ENCODE measurements around the gene FERMT3.

Gene FERMT3

DNA sequence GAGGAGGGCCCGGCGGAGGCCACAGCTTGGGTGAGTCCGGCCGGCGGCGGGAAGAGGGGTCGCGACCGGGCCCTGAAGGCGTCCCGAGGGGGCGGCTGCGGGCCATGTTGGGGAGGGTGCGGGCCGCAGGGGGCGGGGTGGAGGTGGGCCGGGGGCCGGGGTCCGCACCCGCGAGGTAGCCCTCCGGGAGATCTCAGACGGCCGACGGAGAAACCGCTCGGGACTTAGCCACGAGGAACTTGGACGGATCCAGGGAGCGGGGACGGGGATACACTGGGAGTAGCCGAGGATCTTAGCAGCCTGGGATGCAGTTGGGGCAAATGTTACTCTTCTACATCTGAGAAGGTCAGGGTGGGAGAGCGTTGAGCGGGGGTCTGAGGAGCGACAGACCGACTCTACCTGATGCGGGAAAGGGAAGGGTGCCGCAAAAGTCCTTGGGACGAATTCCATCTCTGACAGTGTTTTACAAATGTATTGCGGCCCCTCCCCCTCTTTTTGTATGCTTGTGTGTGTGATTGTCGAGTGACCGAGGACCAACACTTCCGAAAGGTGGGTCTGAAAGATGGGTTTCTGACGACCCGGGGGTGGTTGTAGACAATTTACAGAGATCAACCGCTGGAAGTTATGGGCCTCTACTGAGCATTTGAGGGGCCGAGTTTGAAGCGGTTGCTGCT lies 19.9 kb upstream of the FERMT3 start:
- peak; percentile 80 for DNase-seq

- DNase-seq, result no peak
Measured at GRCh38 chr11:64192434-64192833, 14.1 kb upstream of the FERMT3 start.

GRCh38 chr11:64196626-64197025 lies 9.9 kb upstream of the FERMT3 start:
- DNase-seq, result no peak

GRCh38 chr11:64198511-64198910 lies 8.0 kb upstream of the FERMT3 start:
- no peak for DNase-seq

- DNase-seq, result no peak
Measured at GRCh38 chr11:64201543-64201942, 5.0 kb upstream of the FERMT3 start.

DNA sequence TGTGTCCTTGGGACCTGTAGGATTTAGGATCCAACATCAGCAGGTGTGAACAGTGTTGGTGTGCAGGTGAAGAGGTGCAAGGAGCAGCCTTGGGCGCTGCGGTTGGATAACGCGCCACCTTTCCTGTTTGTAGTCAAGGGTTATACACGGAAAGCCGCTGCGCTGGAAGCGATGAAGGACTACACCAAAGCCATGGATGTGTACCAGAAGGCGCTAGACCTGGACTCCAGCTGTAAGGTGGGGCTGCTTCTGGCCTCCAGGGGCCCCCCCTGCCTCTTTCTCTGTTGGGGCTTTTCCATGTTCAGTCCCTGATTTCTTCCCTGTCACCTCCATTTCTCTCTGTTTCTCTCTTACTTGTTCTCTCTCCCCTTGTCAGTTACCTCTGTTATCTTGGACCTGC lies 3.5 kb upstream of the FERMT3 start:
- DNase-seq, result no peak

DNA sequence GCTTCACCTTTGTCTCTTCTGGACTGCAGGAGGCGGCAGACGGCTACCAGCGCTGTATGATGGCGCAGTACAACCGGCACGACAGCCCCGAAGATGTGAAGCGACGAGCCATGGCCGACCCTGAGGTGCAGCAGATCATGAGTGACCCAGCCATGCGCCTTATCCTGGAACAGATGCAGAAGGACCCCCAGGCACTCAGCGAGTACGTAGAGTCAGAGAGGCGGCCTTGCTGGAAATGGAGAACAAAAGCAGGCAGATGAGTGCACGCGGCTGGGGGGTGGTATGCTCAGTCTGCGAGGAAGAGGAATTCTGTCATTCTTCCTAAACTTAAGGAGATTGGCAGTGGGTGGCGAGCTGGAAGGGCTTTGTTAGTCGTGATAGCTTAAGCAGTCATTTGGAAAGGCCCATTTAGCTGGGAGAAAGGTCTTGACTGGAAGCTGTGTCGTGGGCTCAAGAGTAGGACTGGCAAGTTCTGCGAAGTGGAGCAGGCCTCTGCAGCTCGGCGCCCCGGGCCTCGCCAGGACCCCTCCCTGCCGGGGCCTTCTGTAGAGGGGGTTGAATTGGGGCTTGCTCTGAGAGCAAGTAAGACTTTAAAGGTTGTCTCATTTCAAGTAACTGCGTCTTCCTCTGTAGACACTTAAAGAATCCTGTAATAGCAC lies 3.0 kb upstream of the FERMT3 start:
- no peak for DNase-seq

- no peak for DNase-seq
Measured at GRCh38 chr11:64204080-64204440, 2.5 kb upstream of the FERMT3 start.

DNA sequence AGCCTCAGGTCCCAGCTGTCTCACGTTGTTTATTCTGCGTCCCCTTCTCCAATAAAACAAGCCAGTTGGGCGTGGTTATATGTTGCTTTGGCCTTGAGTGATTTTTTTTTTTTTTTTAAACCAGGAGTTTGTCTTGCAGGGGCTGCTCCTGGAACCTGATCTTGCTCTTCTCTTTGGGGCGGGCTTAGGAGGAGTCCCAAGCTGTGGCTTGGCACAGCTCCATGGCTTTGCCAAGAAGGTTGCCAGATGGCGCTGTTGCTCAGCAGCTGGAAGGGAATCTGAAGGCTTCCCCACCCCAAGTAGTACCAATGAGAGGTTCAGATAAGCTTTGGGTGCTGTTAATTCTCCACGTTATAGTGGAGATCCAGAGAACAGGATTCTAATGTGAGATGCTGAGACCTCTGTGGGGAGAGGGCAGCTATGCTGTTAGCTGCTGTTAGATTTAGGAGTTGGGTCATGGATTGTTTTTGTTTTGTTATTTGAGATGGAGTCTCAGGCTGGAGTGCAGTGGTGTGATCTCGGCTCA lies 2.0 kb upstream of the FERMT3 start:
- DNase-seq, result peak; percentile 92

GRCh38 chr11:64207256-64208085 lies 950 bp downstream of the FERMT3 start:
- peak; percentile 93 for DNase-seq

GRCh38 chr11:64208086-64208795 lies 1.7 kb downstream of the FERMT3 start:
- no peak for DNase-seq

DNA sequence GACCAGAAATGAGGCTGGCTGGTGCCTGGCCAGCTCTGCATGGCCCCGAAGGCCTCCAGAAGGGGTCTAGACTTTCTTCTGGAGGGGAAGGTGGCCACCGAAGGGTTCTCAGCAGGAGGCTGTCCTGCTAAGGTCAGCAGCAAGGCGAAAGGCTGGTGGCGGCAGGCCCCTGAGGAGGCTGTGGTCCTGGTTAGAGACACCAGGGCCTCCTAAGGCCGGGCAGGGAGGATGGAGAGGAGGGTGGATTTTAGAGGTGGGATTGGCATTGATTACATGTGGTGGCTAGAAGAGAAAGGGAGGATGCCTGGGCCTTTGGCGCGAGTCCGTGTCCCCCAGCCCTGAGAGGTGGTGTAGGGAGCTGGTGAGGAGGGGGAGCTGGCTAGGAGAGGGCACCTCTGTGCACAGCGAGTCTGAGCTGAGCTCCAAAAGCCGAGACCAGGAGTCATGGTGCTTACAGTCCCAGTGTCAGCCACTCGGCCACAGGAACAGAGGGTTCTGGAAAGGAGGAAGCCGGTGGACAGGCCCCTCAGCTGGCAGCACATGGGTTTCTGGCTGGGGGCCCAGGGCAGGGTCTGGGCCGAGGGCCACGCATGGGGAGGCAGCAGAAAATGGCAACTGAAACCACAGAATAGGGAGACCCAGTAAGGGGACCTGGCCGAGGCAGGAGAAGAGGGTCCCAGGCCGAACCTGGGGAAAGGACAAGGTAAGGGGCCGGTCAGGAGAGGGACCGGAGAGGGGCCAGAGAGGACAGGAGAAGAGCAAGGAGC lies 2.5 kb downstream of the FERMT3 start:
- no peak for DNase-seq

GRCh38 chr11:64209563-64209843 lies 3.0 kb downstream of the FERMT3 start:
- no peak for DNase-seq

- DNase-seq, result no peak
Measured at GRCh38 chr11:64210301-64211020, 3.9 kb downstream of the FERMT3 start.

GRCh38 chr11:64211181-64211872 lies 4.8 kb downstream of the FERMT3 start:
- no peak for DNase-seq

- DNase-seq, result no peak
Measured at GRCh38 chr11:64216879-64217278, 10.4 kb downstream of the FERMT3 start.

DNA sequence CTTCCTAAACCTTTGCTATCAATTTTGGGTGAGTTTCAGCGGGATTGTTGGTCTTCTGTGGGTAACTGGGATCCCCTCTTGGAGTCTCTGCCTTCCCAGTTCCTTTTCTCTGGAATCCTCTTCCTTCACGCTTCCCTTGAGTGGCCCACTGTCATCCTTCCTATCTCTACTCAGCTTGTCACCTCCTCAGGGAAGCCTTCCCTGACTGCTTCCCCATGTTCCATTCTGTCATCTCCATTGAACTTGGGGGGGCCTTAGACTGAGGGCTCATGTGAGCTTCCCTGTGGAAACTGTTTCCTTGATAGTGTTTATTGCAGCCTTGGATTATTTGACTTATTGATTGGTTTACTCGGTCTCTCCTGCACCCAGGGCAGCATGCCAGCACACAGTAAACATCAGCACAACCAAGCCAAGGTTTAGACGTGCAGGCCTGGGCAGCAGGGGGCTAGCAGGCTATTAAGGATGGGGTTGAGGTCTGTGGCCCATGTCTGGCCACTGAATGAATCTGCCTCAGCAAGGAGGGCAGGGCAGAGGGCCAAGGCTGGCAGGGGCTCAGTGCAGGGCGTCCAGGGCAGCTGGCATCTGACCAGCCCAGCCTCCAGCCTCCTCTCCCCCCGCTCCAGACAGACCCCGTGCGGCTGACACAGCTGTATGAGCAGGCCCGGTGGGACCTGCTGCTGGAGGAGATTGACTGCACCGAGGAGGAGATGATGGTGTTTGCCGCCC lies 12.3 kb downstream of the FERMT3 start:
- no peak for DNase-seq

- no peak for DNase-seq
Measured at GRCh38 chr11:64219354-64219684, 12.8 kb downstream of the FERMT3 start.

DNA sequence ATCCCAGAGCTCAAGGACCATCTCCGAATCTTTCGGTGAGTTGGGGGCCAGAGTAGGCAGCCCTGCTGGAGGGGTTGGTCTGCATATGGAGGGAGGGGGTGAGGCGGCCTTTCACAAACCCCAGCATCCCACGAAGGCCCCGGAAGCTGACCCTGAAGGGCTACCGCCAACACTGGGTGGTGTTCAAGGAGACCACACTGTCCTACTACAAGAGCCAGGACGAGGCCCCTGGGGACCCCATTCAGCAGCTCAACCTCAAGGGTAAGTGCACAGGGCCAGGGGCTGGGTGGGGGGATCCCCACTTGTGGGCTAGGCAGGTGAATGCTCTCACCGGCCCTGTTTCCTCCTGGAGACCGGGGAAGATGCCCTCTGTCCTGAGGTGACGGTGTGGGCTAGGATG lies 13.2 kb downstream of the FERMT3 start:
- no peak for DNase-seq

- no peak for DNase-seq
Measured at GRCh38 chr11:64220271-64220670, 13.8 kb downstream of the FERMT3 start.

- no peak for DNase-seq
Measured at GRCh38 chr11:64220798-64221197, 14.3 kb downstream of the FERMT3 start.
